Activated CD4-positive, alpha-beta T cell treated with anti-CD3 and anti-CD28 coated beads, Interleukin-2, amount 50 U/mL, for 48 hours (primary cell): Measurements from ENCODE around the gene NPPA.

Experiments
- DNase-seq, 2 experiments: peaks; one replicate each; pipeline ENCODE4 v3.0.0-alpha.2; 2020

The NPPA gene

DNA sequence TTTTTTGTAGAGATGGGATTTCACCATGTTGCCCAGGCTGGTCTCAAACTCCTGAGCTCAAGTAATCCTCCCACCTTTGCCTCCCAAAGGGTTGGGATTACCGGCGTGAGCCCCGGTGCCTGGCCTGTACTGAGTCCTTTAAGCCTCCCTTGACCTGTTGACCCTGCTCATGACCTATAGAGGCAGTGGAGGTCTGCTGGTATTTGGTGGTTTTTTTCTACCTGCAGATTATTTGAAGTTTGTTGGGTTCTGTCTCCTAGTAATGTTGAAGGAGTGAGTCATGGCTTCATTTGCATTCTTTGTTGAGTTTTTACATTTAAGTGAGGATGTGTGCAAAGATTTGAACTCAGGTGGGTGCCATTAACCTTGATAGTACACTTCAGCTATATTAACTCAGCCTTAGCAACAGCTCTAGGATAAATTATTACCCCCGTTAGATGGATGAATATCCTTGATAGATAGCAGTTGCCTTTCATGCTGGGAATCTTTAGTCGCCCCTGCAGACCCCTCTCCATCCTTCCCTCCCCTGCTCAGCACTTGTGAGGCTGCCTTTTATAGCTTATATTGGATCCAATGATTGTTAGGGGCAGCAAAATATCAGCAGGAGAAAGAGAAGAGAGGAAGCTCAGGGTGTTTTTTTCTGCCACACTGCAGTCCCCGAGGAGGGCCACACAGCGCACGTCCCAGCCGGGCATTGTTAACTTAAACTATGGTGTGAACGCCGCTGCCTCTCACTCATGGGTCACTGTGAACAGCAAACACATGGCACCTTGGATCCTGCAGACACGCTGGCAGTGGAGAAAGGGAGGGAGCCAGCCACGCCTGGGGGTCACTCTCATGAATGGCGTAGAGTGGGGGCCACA, 26.0 kb upstream of the NPPA start:
- no peak for DNase-seq

DNA sequence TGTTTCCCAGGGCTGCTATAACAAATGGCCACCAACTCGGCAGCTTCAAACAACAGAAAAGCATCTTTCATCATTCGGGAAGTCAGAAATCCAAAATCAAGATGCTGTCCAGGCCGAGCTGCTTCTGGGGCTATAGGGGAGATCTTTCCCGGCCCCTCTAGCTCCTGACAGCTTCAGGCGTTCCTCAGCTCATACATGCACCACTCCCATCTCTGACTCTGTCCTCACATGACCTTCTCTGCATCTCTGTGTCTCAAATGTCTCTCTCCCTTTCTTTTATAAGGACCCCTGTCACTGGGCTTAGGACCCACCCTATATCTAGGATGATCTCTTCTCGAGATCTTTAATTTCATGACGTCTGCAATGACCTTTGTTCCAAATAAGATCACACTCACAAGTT, 25.0 kb upstream of the NPPA start:
- DNase-seq, result no peak

DNA sequence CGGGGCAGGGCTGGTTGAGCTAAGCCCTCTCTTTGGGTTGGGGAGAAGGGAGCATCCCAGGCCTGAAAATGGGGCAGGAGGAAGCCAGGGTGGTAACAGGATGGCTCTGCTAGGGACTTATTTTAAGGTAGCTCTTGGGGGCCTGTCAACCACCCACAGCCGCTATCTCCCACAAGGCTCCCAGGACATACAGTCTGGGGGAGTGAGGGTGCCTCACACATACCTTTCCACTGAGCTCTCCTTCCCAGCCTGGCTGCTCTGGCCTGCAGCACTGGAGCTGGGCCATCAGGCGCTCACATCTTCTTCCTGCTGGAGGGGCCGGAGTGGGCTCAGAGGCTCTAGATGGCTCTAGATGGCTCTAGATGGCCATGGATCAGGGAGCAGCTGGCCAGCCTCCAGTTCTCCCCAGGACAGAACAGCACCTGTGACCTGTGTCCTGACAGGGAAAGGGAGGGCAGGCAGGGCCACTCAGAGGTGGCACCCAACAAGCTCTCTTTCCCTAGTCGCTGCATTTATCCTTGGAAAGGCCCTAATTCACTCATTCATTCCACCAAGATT, 22.1 kb upstream of the NPPA start:
- DNase-seq, result no peak

DNA sequence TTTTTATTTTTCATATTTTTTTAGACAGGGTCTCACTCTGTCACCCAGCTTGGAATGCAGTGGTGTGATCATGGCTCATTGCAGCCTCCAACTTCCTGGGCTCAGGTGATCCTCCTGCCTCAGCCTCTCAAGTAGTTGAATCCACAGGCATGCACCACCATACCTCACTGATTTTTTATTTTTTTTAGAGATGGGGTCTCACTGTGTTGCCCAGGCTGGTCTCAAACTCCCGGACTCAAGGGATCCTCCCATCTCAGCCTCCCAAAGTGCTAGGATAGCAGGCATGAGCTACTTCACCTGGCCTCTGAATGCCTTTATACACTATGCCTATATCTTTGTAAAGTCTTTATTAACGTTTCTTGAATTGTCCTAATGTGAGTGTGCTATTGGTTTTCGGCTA, 21.5 kb upstream of the NPPA start:
- DNase-seq, result no peak

DNA sequence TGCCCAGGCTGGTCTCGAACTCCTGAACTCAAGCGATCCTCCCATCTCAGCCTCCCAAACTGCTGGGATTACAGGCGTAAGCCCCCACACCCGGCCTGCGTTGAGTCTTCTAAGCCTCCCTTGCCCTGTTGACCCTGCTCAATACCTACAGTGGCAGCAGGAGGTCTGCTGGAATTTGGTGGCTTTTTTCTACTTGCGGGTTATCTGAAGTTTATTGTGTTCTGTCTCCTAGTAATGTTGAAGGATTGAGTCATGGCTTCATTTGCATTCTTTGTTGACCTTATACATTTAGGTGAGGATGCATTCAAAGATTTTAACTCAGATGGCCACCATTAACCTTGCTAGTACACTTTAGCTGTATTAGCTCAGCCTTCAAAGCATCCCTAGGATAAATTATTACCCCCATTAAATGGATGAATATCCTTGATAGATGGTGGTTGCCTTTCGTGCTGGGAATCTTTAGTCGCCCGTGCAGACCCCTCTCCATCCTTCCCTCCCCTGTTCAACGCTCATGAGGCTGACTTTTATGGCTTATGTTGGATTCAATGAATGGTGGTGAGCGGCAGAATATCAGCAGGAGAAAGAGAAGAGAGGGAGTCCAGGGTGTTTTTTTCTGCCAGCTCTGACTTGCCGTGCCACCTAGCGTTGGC, 20.9 kb upstream of the NPPA start:
- no peak for DNase-seq

DNA sequence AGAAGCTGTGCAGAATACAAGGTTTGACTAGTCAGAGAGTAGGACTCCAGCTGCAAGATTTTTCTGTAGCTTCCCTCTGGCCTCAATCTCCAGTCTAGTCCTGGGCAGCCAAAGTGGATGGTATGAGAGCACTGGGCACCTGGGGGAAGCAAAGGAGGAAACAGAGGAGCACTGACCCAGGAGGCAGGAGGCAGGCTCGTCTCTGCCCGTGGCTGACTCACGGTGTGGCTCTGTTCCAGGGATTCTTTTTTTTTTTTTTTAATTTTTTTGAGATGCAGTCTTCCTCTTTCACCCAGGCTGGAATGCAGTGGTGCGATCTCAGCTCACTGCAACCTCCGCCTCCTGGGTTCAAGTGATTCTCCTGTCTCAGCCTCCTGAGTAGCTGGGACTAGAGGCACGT, 15.3 kb upstream of the NPPA start:
- DNase-seq, result no peak

DNA sequence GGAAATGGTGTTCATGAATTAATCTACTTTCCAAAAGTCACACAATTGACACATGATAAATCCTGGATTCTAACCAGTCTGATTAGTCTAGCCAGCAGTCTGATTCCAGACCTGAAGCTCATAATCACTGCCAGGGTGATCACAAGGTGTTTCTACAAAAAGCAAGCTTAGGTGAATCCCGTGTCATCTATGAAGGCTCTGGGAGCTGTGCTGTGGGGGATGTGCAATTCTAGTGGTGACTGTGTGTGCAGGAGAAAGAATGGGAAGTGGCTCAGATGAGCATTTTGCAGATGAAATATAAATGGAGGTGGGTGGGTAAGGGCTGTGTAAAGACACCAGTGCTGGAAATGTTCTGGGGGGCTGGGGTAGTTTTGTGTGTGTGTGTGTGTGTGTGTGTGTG, 13.0 kb upstream of the NPPA start:
- no peak for DNase-seq

DNA sequence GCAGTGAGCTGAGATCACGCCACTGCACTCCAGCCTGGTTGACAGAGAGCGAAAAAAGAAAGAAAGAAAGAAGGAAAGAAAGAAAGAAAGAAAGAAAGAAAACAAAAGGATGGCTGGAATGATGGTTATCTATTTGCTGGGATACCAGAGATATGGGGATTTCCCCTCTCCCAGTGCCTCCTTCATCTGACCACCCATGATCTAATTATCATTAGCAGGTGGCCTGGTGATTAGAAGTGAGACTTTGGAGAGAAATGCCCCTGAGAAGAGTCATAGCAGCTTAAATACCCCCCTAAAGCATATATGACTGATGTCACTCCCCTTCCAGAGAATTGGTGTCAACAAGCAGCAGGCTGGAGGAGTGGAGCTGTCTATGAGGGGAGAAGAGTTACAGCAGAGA, 12.5 kb upstream of the NPPA start:
- DNase-seq, result no peak

DNA sequence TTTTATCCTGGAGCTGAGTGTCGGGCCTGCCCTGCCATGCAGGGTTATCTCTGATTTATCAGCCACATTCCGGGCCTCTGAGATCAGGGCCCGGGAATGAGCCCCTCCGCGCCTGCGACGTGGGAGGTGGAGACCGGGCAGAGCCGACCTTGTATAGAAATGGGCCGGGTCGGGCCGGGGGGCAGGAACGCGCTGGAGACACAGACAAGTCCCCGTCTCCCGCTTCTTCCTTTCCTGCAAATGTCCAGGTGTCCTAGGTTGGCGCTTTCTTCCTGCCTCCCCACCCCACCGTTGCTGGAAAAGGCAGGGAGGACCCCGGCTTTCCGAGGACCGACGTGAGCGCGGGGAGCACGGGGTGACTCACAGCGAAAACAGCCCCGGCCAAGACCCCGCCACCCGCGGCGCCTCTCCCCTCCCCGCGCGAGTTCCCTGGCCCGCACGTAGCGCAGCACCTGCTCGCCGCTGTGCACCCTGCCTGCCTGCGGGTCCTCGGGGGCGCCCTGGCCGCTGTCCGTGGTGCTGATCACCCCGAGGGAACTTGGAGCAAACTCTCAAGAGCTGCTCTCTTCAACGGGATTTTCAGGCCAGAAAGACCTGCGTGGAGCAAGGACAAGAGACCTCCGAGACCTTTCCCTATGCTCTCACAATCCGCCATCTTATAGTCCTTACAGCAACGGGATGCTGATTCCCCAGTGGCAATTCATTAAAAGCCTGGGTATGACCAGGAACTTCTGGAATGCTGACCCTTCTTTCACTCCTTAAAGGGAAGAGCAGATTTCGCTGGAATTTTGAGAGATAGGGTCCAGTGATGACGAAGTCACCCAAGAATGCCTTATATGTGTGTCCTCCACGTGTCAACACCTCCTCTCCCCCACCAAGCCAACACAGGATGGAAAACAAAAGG, 11.6 kb upstream of the NPPA start:
- peak; percentile 67 to 68 for DNase-seq

DNA sequence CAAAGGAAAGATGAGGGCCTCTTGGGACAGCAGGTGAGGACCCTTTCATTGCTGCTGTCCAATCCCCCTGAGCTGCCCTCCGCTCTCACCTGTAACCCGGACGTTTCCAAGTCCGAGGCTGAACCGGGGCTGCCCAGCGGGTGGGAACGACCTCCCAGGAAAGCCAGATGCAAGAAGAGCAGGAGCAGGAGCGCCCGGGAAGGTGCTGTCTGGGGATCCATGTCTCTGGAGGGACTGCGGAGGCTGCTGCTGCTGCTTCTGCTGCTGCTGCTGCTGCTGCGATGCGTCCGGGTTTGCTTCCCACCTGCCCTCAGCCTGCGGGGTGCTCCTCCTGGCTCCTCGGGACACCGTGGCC, 11.0 kb upstream of the NPPA start, which contains the start of gene NPPB:
TSS of gene NPPB (minus strand) at position 333 of the 355 bp plus-strand sequence. CDS start at position 221, 112 bp downstream.
- DNase-seq, result no peak

DNA sequence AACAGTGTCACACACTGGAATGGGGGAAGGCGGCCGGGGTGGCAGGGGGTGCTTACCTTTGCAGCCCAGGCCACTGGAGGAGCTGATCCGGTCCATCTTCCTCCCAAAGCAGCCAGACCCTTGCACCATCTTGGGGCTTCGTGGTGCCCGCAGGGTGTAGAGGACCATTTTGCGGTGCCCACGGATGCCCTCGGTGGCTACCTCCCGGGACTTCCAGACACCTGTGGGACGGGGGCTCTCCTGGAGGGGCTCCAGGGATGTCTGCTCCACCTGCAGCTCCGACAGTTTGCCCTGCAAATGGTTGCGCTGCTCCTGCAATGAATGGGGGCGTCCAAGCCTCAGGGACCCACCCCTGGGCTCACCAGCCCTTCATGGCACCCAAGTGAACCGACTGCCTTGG, 10.6 kb upstream of the NPPA start:
- DNase-seq, result no peak

DNA sequence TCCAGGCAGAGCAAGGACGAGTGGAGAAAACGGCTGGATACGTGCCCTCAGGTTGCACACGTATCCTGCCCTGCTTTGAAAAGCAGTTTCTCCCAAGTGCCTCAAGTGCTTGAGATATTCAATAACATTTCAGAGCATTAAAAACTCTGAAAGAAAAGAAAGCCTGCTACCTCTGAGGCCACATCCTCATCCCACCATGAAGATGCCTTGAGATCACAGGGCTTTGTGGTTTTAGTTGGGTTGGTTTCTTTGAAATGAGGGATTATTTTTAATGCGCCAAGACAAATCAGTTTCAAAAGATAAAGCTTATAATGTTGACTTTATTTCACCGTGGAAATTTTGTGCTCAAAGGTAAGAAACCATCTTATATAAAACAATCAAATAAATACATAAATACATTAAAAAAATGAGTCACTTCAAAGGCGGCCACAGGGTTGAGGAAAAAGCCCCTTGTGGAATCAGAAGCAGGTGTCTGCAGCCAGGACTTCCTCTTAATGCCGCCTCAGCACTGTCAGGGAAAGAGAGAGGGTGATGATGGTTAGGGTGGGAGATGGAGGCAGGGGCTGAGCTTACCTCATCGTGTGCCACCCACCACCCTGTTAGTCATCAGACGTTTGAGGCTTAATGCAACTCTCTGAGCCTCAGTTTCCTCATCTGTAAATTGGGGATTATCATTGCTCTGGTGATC, 9.7 kb upstream of the NPPA start:
- no peak for DNase-seq

DNA sequence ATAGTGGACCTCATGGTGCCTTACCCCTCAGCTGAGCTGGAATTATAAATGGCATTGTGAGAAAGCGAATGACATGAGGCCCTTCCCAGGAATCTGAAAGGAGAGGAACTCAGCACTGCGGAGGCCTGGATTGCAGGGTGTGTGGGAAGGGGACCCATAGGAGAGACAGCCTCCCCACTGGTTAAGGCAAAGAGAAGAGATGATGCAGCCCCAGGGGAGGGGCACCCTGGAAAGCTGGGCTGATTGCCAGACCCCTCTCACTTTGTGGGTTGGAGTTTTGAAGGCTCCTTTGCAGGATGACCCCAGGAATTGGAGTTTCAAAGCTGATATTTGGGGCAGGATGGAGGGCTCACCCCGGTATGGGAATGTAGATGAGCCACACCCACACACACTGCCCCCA, 9.1 kb upstream of the NPPA start:
- DNase-seq, result no peak

DNA sequence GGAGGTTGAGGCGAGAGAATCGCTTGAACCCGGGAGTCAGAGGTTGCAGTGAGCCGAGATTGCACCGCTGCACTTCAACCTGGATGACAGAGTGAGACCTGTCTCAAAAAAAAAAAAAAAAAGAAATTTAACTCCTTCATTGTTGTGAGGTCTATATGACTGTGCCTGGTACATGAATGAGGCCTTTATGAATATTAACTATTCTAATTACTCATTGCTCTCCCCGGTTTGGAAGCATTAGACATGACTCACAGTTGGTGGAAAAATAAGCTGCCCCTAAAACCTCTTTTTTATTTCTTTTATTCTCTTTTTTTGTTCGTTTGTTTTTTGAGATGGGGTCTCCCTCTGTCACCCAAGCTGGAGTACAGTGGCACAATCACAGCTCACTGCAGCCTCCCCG, 7.8 kb upstream of the NPPA start:
- no peak for DNase-seq

DNA sequence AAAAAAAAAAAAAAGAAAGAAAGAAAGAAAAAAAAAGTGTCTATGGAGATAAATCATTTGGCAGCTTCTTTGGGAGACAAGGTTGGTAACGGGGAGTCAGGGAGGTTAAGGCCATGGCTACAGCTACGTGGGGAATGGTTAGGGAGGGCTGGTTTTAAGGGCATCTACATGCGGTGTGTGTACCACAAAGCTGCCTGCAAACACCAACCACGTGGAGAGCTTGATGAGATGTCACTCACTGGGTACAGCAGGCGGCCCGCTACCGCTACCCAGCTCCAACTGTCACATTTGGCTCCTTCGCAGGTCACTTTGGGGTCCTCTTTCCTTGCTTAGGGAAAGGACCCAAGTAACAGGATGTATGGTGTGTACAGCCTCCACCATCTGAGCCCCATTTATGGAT, 6.9 kb upstream of the NPPA start:
- DNase-seq, result no peak

DNA sequence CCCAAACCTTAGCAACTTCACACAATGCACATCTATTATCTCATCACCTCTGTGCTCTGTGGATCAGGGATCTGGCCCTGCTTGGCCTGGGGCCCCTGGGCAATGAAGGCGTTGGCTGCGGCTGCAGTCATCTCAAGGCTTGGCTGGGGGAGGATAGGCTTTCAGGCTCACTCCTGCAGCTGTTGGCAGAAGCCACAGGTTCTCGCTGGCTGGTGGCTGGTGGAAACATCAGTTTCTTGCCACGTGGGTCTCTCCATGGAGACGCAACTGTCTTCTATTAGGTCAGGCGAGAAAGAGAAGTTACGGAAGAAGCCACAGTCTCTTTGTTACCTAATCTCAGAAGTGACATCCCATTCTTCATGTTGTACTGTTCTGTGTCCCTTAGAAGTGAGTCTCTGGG, 3.6 kb upstream of the NPPA start:
- no peak for DNase-seq

DNA sequence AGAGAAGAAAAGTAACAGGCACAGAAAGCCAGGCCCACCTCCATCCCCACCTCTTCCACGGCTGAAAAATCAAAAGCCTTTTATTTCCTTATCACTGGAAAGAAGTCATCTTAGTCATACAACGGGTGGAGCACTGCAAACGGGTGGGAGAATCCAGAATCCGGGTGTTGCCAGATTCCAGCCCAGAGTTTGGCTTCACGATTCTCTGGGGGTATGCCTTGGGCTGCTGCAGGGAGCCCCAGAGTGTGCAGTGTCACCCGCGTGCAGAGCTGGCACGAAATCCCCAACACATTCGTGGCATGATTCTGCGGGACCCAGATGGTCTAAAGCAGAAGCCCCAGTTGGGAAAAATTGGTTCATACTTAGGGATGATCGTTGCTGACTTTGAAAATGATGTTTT, 2.6 kb upstream of the NPPA start:
- DNase-seq, result no peak

DNA sequence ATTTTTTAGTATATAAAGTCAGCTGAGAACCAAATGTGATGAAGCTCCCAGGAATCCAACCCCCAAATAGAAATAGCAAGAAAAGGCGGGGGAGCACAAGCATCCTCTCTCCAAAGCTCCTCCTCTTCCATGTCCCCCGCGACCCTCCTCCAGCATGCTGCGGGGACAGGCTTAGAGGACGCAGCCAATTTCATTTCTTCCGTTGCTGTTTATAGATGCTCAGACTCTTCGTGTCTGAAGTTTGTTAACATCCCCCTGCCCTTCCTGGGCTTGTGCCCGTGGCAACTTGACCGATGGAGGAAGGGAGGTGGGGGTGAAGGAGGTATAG, 754 bp upstream of the NPPA start:
- DNase-seq, result no peak

DNA sequence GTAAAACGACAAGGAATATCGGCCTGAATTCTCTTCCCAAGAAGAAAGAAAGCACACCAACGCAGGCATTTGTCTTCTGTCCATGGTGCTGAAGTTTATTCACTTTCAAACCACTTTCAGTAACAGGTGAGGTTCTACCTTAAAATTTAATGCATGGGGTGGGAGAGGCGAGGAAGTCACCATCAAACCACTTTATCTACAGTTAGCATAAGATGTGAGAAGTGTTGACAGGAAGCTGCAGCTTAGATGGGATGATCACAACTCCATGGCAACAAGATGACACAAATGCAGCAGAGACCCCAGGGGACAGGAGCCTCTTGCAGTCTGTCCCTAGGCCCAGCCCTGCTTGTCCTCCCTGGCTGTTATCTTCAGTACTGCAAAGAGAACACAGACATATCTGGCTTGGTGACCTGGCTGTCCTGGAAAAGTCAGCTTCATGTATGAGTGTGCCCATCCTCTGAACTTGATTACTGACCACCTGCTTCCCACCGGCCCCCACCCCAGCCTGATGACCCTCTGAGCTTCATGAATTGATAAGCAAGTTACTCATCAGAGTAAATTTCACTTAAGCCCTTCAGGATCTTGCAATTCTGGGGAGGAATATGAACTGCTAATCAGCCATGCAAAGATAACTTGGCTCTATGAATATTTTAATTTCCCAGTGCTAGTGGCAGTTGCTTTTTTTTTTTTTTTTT, 1.8 kb downstream of the NPPA start:
- DNase-seq, result no peak

DNA sequence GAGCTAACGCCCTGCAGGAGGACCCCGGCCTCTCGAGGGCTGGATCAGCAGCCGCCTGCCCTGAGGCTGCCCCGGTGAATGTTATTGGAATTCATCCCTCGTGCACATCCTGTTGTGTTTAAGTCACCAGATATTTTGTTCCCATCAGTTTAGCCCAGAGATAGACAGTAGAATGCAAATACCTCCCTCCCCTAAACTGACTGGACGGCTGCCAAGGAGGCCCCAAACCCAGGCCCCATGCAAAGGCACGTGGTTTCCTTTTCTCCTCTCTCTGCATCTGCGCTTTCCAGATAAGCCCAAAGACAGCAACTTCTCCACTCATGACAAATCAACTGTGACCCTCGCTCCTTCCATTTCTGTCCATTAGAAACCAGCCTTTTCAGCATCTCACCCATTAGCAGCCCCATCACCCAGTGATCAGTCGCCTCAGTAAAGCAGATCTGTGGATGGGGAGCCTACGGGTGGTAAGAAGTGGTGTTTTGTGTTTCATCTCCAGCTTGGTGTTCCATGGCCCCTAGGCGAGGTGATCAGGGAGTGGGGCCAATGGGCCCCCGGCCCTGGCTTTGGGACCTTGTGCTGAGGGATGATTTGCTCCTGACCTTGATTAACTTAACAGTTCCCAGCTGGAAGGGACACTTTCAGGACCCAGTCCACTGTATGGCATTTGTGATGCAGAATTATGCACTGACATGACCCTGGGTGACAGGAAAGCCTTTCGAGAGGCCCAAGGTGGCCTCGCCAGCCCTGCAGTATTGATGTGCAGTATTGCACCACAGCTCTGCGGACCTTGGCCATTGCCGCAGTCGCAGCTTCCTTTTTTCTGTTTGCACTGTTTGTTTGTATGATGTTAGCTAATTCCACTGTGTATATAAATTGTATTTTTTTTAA, 5.2 kb downstream of the NPPA start:
- DNase-seq, result no peak
